HG03097 (cell line): ENCODE measurements around the gene ADAMTS12.
"Not testable (repeated sequence)": the region's sequence is repeated elsewhere in the genome, so short reads cannot be mapped to it uniquely, and the experiment has no call there.

Experiments
- ATAC-seq: cut with Tn5 transposase; IDR thresholded peaks from one replicate; pipeline ENCODE4 v1.9.1; 2021; ENCODE audit not compliant: unreplicated experiment, low FRiP score

The ADAMTS12 gene

GRCh38 chr5:33914844-33915243 lies 23.1 kb upstream of the ADAMTS12 start:
- ATAC-seq: not testable (repeated sequence)

GRCh38 chr5:33906248-33906647 lies 14.5 kb upstream of the ADAMTS12 start:
- not testable (repeated sequence) for ATAC-seq

GRCh38 chr5:33905381-33905780 lies 13.6 kb upstream of the ADAMTS12 start:
- ATAC-seq: no peak

- ATAC-seq: no peak
Measured at GRCh38 chr5:33903118-33903517, 11.3 kb upstream of the ADAMTS12 start.

- no peak for ATAC-seq
Measured at GRCh38 chr5:33901156-33901555, 9.4 kb upstream of the ADAMTS12 start.

- no peak for ATAC-seq
Measured at GRCh38 chr5:33894566-33894965, 2.8 kb upstream of the ADAMTS12 start.

- no peak for ATAC-seq
Measured at GRCh38 chr5:33892620-33893137, 889 bp upstream of the ADAMTS12 start.

- no peak for ATAC-seq
Measured at GRCh38 chr5:33891446-33891787, 373 bp downstream of the ADAMTS12 start.

GRCh38 chr5:33890131-33891032 lies 1.4 kb downstream of the ADAMTS12 start:
- ATAC-seq: no peak

- ATAC-seq: no peak
Measured at GRCh38 chr5:33888587-33888986, 3.2 kb downstream of the ADAMTS12 start.

GRCh38 chr5:33887268-33887667 lies 4.5 kb downstream of the ADAMTS12 start:
- no peak for ATAC-seq

- ATAC-seq: no peak
Measured at GRCh38 chr5:33886283-33886682, 5.5 kb downstream of the ADAMTS12 start.

- no peak for ATAC-seq
Measured at GRCh38 chr5:33885679-33886078, 6.1 kb downstream of the ADAMTS12 start.

- no peak for ATAC-seq
Measured at GRCh38 chr5:33883482-33883881, 8.3 kb downstream of the ADAMTS12 start.

GRCh38 chr5:33880319-33880718 lies 11.5 kb downstream of the ADAMTS12 start:
- no peak for ATAC-seq

GRCh38 chr5:33877449-33877848 lies 14.3 kb downstream of the ADAMTS12 start:
- no peak for ATAC-seq

- no peak for ATAC-seq
Measured at GRCh38 chr5:33867241-33867640, 24.5 kb downstream of the ADAMTS12 start.

GRCh38 chr5:33859177-33859576 lies 32.6 kb downstream of the ADAMTS12 start:
- not testable (repeated sequence) for ATAC-seq

- no peak for ATAC-seq
Measured at GRCh38 chr5:33857037-33857436, 34.8 kb downstream of the ADAMTS12 start.

GRCh38 chr5:33855396-33855795 lies 36.4 kb downstream of the ADAMTS12 start:
- no peak for ATAC-seq

GRCh38 chr5:33854733-33855151 lies 37.0 kb downstream of the ADAMTS12 start:
- no peak for ATAC-seq

GRCh38 chr5:33852837-33853236 lies 39.0 kb downstream of the ADAMTS12 start:
- ATAC-seq: no peak
